Uterus (tissue), 4 donors: ENCODE results near the gene COL26A1. TPM values are rescaled to one million over a fixed set of nuclear protein-coding genes. Genes with fewer than 3 reads are reported as not detected.

Experiments used
- DNase-seq, 2 donors: peaks; one replicate each; pipeline ENCODE4 v3.0.0-alpha.2; 2019 to 2020
- H3K27ac ChIP-seq, 2 donors: fragments of 200-600 bp; sonication (generic); 1 replicate in 1 of 2; 2 replicates in 1 of 2; pipeline ENCODE4 v1.5.1; 2016 to 2018
- H3K27me3 ChIP-seq, 2 donors: fragments of 200-600 bp; sonication (generic); one replicate each; pipeline ENCODE4 v1.5.1; 2018 to 2019; ENCODE audit warnings: control low read depth in 1 of 2
- H3K36me3 ChIP-seq, 2 donors: fragments of 200-600 bp; sonication (generic); one replicate each; pipeline ENCODE4 v1.5.1; 2019; ENCODE audit warnings: control low read depth in 1 of 2
- H3K4me1 ChIP-seq, 2 donors: fragments of 200-600 bp; sonication (generic); one replicate each; pipeline ENCODE4 v1.5.1; 2018 to 2019; ENCODE audit warnings: control low read depth in 1 of 2
- H3K4me3 ChIP-seq, 2 donors: fragments of 200-600 bp; sonication (generic); 1 replicate in 1 of 2; 2 replicates in 1 of 2; pipeline ENCODE4 v1.5.1; 2018 to 2019; ENCODE audit warnings: mild to moderate bottlenecking in 1 of 2
- H3K9me3 ChIP-seq, 2 donors: fragments of 200-600 bp; sonication (generic); one replicate each; pipeline ENCODE4 v1.5.1; 2019; ENCODE audit warnings: control low read depth in 1 of 2
- CTCF ChIP-seq, 4 experiments: fragments of 200-600 bp in 2 of 4; fragments of 450-650 bp in 2 of 4; sonication (generic) in 2 of 4; IDR thresholded peaks; one replicate each; pipeline ENCODE4 v1.5.1; 2016 to 2019; ENCODE audit warnings: antibody characterized with exemption in 4 of 4, mild to moderate bottlenecking in 2 of 4, moderate library complexity in 1 of 4
- POLR2A ChIP-seq, 2 donors: fragments of 450-650 bp; IDR thresholded peaks; one replicate each; pipeline ENCODE4 v1.6.1; 2016; ENCODE audit warnings: antibody characterized with exemption in 2 of 2, mild to moderate bottlenecking in 1 of 2, moderate library complexity in 1 of 2
- intact Hi-C: fragments of 100-400 bp; cut with DNase I; formaldehyde crosslinking; loops from one replicate; pipeline ENCODE4 v1.15.1; 2023; ENCODE audit warnings: low total_unique reads
- total RNA-seq, 4 donors: library from RNA; depleted of rRNA in 3 of 4; stranded (reverse); fragments of >200 nt in 3 of 4; gene quantifications; one replicate each; pipeline versions ENCODE4 v1.1.0 to v1.2.4, GENCODE V29; 2014 to 2023
- donor health status: DM: yes; HTN: yes; CAD: no.

The COL26A1 gene
- total RNA-seq, 4 donors from 2014 or later, result 0.30 to 11.8 TPM; not detected in 2

- TF ChIP-seq POLR2A (IDR thresholded peaks at IDR 0.05), result no peak
- no peak for TF ChIP-seq CTCF (IDR thresholded peaks at IDR 0.05)
- Histone ChIP-seq H3K27me3 (no peaks in the 10 kb centered on the region), H3K4me3 (no peak overlapping the region), H3K4me1 (no peaks in the 10 kb centered on the region), H3K9me3 (no peaks in the 10 kb centered on the region), H3K27ac (no peak overlapping the region), H3K36me3 (no peaks in the 10 kb centered on the region)
- DNase-seq, result no peak
- intact Hi-C loops, result no loop called here
Measured at GRCh38 chr7:101402081-101402779, 39.6 kb downstream of the COL26A1 start.

GRCh38 chr7:101402835-101403234 is 40.2 kb downstream of the COL26A1 start:
- Histone ChIP-seq H3K27ac (no peak overlapping the region), H3K27me3 (no peaks in the 10 kb centered on the region), H3K4me3 (no peak overlapping the region), H3K4me1 (no peaks in the 10 kb centered on the region), H3K9me3 (no peaks in the 10 kb centered on the region), H3K36me3 (no peaks in the 10 kb centered on the region)
- DNase-seq, result no peak
- intact Hi-C loops, result no loop called here
- TF ChIP-seq POLR2A (IDR thresholded peaks at IDR 0.05) (no peak), CTCF (IDR thresholded peaks at IDR 0.05) (no peak)

- no peaks in the 10 kb centered on the region for H3K27me3 ChIP-seq
- H3K36me3 ChIP-seq, result no peaks in the 10 kb centered on the region
- H3K9me3 ChIP-seq, result no peaks in the 10 kb centered on the region
- TF ChIP-seq POLR2A (IDR thresholded peaks at IDR 0.05) (no peak), CTCF (IDR thresholded peaks at IDR 0.05) (no peak)
- intact Hi-C loops, result no loop called here
- no peaks in the 10 kb centered on the region for H3K4me1 ChIP-seq
- H3K27ac ChIP-seq, result no peak overlapping the region
- H3K4me3 ChIP-seq, result no peak overlapping the region
- DNase-seq, result no peak
Measured at GRCh38 chr7:101405474-101406067, 42.9 kb downstream of the COL26A1 start.

DNA sequence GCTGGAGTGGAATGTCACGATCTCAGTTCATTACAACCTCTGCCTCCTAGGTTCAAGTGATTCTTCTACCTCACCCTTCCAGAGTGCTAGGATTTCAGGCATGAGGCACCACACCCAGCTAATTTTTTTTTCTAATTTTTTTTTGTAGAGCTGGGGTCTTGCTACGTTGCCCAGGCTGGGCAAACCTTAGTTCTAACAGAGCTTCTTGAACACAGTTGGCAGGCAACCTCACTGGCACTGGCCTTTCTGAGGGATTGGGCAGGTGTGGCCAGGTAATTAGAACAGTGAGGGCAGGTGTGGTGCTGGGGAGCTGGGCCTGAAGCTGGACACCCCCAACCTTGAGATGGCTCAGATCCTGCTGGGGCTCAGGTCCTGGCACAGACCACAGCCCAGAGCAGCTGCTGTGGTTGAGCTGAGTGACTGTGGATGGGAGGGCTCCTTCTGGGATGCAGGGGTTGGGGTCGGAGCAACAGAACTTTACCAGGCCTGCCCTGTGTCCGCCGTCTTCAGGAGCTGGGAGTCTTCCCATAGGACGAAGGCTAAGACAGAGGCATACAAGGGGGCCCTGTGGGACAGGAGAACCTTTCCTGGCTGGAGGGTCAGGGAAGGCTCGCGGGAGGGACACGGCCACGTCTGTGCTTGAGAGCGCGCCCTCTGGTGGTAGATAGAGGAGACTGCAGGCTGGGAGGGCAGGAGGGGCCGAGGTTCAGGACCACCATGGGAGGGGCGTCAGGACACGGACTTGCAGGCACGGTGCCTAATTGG is 48.2 kb downstream of the COL26A1 start:
- Histone ChIP-seq H3K4me1 (no peaks in the 10 kb centered on the region), H3K36me3 (no peaks in the 10 kb centered on the region), H3K4me3 (no peak overlapping the region), H3K27me3 (no peaks in the 10 kb centered on the region), H3K27ac (no peak overlapping the region), H3K9me3 (no peaks in the 10 kb centered on the region)
- DNase-seq, result no peak
- intact Hi-C loops, result no loop called here
- TF ChIP-seq POLR2A (IDR thresholded peaks at IDR 0.05) (no peak), CTCF (IDR thresholded peaks at IDR 0.05) (peak; percentile 32 to 61 (median 46))

GRCh38 chr7:101411508-101411874 is 48.8 kb downstream of the COL26A1 start:
- Histone ChIP-seq H3K9me3 (no peaks in the 10 kb centered on the region), H3K27me3 (no peaks in the 10 kb centered on the region), H3K27ac (no peak overlapping the region), H3K4me3 (no peak overlapping the region), H3K36me3 (no peaks in the 10 kb centered on the region), H3K4me1 (no peaks in the 10 kb centered on the region)
- no peak for DNase-seq
- no peak for TF ChIP-seq CTCF (IDR thresholded peaks at IDR 0.05)
- no peak for TF ChIP-seq POLR2A (IDR thresholded peaks at IDR 0.05)
- intact Hi-C loops, result no loop called here
